GM19324 (cell line): Measurements from ENCODE around the gene ATP5ME.

ENCODE experiments used
- ATAC-seq: cut with Tn5 transposase; IDR thresholded peaks from one replicate; pipeline ENCODE4 v1.9.1; 2021; ENCODE audit warnings: mild to moderate bottlenecking, moderate library complexity; ENCODE audit not compliant: unreplicated experiment, low FRiP score

Gene ATP5ME

DNA sequence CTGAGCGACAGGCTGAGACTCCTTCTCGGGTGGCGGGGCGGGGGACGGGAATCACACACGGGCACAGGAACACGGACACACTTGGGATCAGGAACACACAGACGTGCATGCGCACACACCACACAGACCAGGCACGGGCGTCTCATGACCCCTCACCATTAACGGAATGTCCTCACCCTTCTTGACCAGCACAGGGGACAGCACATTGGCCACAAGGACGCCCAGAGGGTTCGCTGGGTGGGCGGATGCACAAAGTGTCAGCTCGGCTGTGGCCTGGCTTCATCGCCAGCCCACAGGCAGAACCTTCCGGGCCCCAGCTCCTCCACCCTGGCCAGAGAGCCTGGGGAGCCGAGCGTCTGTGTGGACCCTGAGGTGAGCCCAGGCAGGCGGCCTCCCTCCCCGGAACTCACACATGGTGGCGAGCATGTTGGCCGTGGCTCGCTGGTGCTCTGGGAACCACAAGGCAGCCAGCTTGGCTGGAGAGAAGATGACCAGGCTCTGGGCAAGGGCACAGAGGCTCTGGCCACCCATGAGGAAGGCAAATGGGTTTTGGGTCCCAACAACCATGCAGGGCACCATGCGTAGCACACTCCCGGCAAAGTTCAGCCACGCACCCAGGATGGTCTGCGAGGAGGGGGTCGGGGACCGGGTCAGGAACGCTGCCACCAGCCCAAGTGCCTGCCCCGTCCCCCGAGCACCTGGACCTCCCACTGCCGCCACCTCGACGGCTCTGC is 11.8 kb upstream of the ATP5ME start:
- no peak for ATAC-seq

GRCh38 chr4:684623-685327 is 10.7 kb upstream of the ATP5ME start:
- ATAC-seq, result no peak

- no peak for ATAC-seq
Measured at GRCh38 chr4:683982-684622, 10.0 kb upstream of the ATP5ME start.

DNA sequence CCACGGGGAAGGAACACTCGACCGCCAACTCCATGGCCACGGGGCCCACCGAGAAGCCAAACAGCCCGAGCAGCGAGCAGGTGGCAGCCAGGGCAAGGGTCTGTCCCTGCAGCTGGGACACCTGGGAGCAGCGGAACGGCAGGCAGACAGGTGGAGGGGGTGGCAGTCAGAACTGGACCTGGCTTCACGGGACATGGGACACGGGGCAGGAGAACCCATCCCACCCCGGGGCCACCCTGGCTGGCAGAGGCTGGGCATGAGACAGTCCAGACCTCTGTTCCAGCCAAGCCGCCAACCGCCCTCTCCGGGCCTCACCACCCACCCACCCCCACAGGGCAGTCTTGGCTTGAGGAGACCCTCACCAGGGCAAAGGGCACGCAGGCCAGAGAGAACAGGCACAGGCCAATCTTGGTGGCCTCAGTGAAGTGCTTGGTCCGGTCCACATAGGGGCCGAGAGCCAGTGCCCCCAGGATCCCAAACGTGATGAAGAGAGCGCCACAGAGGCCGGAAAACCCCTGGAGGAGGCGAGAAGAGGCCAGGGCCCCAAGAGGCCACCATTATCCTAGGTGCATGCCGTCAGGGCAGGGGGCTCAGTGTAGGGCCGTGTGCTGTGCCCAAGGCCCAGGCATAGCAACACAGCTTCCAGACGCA is 9.3 kb upstream of the ATP5ME start:
- no peak for ATAC-seq

GRCh38 chr4:682490-683172 is 8.6 kb upstream of the ATP5ME start:
- ATAC-seq, result no peak

DNA sequence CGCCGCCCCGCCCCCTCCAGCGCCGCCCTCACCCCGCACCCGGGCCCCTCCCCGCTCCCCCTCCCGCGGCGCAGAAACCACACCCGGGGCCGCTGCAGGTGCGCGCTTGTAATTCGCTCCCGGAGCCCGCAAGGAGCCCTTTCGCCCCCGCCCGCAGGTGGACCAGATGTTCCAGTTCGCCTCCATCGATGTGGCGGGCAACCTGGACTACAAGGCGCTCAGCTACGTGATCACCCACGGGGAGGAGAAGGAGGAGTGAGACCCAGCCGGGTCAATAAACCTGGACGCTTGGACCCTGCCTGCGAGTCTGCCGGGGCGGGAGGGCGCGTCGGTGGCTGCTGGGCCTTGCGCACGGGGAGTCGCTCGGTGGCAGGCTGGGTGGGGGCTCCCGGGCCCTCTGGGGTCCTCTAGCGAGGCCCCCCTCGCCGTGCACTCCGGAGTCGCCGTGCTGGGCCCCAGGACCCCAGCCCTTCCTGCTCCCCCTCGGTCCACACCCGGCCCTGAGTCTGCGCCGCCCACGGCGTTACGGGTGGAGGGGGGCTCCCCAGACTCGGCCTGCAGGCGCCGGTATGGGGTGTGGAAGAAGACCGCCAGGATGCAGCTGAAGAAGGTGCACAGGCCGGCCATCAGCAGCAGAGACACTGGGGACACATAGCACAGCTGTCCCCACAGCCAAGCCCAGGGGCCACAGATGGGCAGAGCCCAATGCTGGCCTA is 7.8 kb upstream of the ATP5ME start:
- no peak for ATAC-seq

GRCh38 chr4:680928-681645 is 7.0 kb upstream of the ATP5ME start:
- no peak for ATAC-seq

DNA sequence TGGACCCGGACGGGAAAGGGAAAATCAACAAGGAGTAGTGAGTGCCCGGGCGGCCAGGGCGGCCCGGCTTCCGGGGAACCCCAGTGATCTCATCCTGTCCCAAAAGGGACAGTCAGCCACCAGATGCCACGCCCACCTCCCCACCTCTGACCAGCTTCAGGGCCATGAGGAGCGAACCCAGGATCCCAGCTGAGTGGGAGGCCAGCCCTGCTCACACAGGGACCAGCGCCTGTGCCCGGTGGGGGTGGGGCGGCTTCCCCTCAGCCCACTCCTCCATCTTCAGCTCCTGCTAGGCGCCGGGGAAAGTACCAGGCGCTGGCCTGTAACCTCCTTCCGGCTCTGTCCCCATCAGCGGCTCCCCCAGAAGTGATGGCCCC is 6.5 kb upstream of the ATP5ME start:
- ATAC-seq, result no peak

DNA sequence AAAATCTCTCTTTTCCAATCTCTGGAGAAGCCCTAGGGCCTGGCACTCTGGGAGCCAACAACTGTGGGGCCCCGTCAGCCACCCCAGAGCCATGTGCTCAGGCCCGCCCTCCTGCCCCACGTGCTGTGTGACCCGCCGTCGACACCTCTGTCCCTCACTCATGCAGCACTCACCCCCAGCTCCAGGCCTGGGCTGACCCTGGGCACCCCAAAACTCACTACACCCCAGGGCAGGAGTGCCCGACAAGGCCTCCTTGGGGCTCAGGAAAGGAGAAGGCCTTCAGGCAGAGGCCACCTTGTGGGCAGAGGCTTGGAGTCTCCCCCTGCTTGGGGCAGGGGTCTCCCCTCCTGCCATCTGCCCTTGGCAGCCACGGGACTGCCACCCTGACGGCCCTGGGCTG is 6.0 kb upstream of the ATP5ME start:
- ATAC-seq, result no peak

- ATAC-seq, result no peak
Measured at GRCh38 chr4:679629-680028, 5.6 kb upstream of the ATP5ME start.

- ATAC-seq, result no peak
Measured at GRCh38 chr4:679104-679481, 5.0 kb upstream of the ATP5ME start.

DNA sequence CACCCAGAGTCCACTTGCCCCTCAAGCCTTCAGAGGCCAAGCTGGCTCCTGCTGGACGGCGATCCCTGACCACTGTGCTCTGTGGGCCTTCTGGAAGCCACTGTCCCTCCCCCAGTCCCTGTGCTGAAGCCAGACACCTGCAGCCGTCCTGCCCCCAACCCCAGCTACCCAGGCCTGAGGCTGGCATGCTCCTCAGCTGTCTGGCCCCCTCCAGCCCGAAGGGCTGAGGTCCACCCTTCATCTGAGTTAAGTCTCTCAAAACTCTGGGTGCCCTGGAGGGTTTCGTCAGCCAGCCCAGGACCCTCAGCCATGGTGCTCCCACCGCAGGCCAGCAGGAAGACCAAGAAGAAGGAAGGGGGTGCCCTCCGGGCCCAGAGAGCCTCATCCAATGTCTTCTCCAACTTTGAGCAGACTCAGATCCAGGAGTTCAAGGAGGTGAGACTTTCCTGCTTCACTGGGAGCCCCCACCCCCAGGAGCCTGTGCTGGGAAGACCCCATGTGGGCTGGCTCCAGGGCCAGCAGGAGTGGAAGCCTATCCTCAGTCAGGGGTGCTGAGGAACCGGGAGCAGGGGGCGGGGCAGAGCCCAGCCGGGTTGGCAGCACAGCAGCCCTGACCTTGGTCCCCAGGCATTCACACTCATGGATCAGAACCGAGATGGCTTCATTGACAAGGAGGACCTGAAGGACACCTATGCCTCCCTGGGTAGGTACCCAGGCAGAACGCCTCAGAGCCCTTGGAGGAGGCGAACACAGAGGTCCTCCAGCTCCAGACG is 4.4 kb upstream of the ATP5ME start:
- no peak for ATAC-seq

GRCh38 chr4:677431-678293 is 3.6 kb upstream of the ATP5ME start:
- ATAC-seq, result no peak

DNA sequence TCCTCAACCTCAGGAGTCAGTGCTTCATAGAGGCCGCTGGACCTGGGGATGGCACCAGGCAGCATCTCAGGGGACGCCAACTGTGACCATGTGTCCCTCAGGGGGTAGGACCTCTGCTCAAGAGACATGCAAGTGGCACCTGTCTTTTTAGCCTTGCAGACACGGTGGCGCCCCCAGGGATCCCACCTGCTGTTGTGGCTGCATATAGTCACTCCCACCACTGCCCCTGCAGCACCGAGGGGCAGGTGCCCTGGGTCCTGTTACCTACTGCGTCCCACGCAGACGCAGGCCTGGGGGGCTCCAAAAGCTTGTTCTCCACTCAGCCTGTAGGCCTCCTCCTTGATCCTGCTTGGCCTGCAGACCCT is 2.8 kb upstream of the ATP5ME start:
- no peak for ATAC-seq

DNA sequence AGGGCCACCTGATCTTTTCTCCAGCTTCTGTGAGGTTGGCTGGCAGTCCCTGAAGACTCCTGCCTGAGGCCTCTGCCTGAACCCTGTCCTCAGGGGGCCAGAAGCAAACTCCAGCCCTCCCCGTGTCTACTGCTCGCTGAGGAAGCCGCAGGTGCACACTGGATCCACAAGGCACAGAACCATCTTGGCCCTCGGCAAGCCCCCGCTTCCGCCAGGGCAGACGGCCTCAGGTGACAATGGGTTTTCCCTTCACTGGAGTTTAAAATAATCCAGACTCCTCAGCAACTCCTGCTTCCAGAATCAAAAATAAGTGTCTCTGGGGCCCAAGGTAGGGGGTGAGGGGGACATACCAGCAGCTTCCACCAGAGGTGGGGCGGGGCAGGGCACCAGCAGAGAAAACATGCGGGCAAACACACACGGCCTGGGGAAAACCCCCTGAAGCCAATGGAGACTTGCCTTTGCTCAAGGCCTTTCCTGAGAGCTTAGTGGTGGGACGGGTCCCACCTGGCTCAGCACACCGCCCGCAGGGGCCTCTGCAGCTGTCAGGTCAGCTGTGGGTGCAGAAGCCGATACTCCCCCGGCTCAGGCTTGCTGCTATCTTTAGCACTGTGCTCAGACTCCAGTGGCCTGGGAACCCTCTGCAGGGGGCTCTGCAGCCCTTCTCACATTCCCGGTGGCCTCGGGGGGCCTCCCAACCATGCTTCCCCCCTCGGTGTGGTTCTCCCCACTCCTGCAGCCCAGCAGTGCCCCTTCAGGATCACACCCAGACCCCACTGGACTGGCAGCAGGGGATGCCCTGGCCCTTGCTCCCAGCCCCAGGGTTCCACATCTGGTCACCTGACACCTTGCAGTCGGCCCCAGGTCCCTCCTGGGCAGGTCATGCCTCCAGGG is 2.1 kb upstream of the ATP5ME start:
- no peak for ATAC-seq

GRCh38 chr4:675036-675882 is 1.2 kb upstream of the ATP5ME start:
- ATAC-seq, result no peak
